Neural crest cell (in vitro differentiated cells): ENCODE measurements around the gene HERC3. TPM values are rescaled to one million over a fixed set of nuclear protein-coding genes. Genes with fewer than 3 reads are reported as not detected.
"Not testable (repeated sequence)": the region's sequence is repeated elsewhere in the genome, so short reads cannot be mapped to it uniquely, and the experiment has no call there.

Experiments
- DNase-seq: peaks from one replicate; pipeline ENCODE4 v3.0.0; 2021; ENCODE audit warnings: low read depth, mixed read lengths, low spot score
- H3K27ac Mint-ChIP-seq: one replicate; pipeline ENCODE4 v1.8.0; 2021; ENCODE audit warnings: mild to moderate bottlenecking, mixed read lengths; ENCODE audit not compliant: unreplicated experiment
- H3K27me3 Mint-ChIP-seq: 2 replicates; pipeline ENCODE4 v1.8.0; 2021; ENCODE audit warnings: low read depth, mild to moderate bottlenecking, mixed read lengths
- H3K36me3 Mint-ChIP-seq: 2 replicates; pipeline ENCODE4 v1.8.0; 2021; ENCODE audit warnings: low read depth, mild to moderate bottlenecking, mixed read lengths
- H3K4me1 Mint-ChIP-seq: 2 replicates; pipeline ENCODE4 v1.8.0; 2021; ENCODE audit warnings: mixed read lengths
- H3K4me3 Mint-ChIP-seq: one replicate; pipeline ENCODE4 v1.8.0; 2021; ENCODE audit warnings: mild to moderate bottlenecking, mixed read lengths
- H3K9me3 Mint-ChIP-seq: 2 replicates; pipeline ENCODE4 v1.8.0; 2021; ENCODE audit warnings: mixed read lengths
- CTCF ChIP-seq: fragments of 200-600 bp; sonication (generic); conservative IDR thresholded peaks from 2 replicates; pipeline ENCODE4 v1.5.0; 2021; ENCODE audit warnings: antibody characterized with exemption, mild to moderate bottlenecking
- total RNA-seq: library from RNA; stranded (reverse); gene quantifications from 2 replicates; pipeline ENCODE4 v1.2.1, GENCODE V29; 2021

The HERC3 gene
- total RNA-seq, 1 donor from 2014 or later, result 6.5 TPM

DNA sequence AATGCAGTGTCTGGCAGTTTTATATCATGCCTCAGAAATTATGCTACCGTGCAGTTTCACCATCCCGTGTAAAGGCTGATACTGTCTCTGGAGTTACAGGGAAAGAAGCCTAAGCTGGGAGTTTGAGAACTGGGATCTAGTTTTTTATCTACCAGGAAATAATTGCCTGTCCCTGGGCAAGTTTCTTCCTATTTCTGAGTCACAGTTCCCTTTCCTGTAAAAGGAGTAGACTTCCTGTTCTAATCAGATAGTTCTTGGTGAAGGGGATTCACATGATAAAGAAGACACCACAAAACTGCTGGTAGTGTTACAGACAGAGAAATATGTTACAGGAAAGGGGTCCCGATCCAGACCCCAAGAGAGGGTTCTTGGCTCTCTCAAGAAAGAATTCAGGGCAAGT, 17.1 kb downstream of the HERC3 start:
- TF ChIP-seq CTCF, result no peak
- no peak overlapping the region for H3K27ac Mint-ChIP-seq
- H3K4me1 Mint-ChIP-seq, result peaks cover 5% of the 10 kb centered on the region

DNA sequence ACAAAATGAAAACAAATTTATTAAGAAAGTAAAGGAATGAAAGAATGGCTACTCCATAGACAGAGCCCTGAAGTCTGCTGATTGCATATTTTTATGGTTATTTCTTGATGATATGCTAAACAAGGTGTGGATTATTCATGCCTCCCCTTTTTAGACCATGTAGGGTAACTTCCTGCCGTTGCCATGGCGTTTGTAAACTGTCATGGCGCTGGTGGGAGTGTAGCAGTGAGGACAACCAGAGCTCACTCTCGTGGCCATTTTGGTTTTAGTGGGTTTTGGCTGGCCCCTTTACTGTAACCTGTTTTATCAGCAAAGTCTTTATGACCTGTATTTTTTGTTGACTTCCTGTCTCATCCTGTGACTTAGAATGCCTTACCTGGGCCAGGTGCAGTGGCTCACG, 17.5 kb downstream of the HERC3 start:
- H3K27ac Mint-ChIP-seq, DNase-seq, H3K4me1 Mint-ChIP-seq, H3K4me3 Mint-ChIP-seq, H3K9me3 Mint-ChIP-seq, H3K27me3 Mint-ChIP-seq: not testable (repeated sequence)
- H3K36me3 Mint-ChIP-seq, result peaks cover 19% of the 10 kb centered on the region

More for the DNA sequence above, 17.1 kb downstream of the HERC3 start:
- no peaks in the 10 kb centered on the region for H3K9me3 Mint-ChIP-seq
- H3K4me3 Mint-ChIP-seq, result no peak overlapping the region
- DNase-seq, result no peak
- H3K36me3 Mint-ChIP-seq, result peaks cover 19% of the 10 kb centered on the region
- no peaks in the 10 kb centered on the region for H3K27me3 Mint-ChIP-seq

- no peaks in the 10 kb centered on the region for H3K27me3 Mint-ChIP-seq
- no peak overlapping the region for H3K4me3 Mint-ChIP-seq
- no peaks in the 10 kb centered on the region for H3K9me3 Mint-ChIP-seq
- peaks cover 5% of the 10 kb centered on the region for H3K4me1 Mint-ChIP-seq
- H3K36me3 Mint-ChIP-seq, result peaks cover 18% of the 10 kb centered on the region
- no peak overlapping the region for H3K27ac Mint-ChIP-seq
- DNase-seq, result no peak
- TF ChIP-seq CTCF, result no peak
Measured at GRCh38 chr4:88610771-88611170, 18.5 kb downstream of the HERC3 start.

DNA sequence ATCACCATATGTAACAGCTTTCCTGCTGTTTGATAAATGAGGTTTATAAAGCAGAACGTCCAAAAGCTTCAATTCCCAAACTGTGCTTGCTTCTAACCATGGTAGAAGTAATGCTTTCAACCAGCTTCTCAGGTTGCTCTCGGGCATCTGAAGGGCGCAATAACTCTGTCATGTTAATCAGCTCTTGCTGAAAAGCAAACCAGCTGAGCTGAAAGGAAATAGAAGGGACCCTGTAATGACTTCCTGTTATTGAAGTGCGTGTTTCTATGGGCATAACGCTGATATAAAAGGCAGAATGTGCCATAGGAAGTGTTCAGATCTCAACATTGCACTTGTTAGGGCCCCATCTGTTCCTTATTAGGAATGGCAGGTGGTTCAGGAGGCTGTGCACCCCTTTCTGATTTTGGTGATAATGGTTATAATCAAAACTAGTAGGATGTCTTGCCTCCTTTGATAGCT, 21.2 kb downstream of the HERC3 start:
- Mint-ChIP-seq H3K27ac (no peak overlapping the region), H3K4me3 (no peak overlapping the region), H3K4me1 (peaks cover 5% of the 10 kb centered on the region), H3K9me3 (no peaks in the 10 kb centered on the region), H3K27me3 (no peaks in the 10 kb centered on the region), H3K36me3 (peaks cover 5% of the 10 kb centered on the region)
- no peak for TF ChIP-seq CTCF
- no peak for DNase-seq

- no peak for TF ChIP-seq CTCF
- Mint-ChIP-seq H3K4me3 (no peak overlapping the region), H3K9me3 (no peaks in the 10 kb centered on the region), H3K4me1 (peaks cover 5% of the 10 kb centered on the region), H3K27me3 (no peaks in the 10 kb centered on the region), H3K27ac (no peak overlapping the region), H3K36me3 (peaks cover 5% of the 10 kb centered on the region)
- DNase-seq, result no peak
Measured at GRCh38 chr4:88614058-88614457, 21.8 kb downstream of the HERC3 start.

- peaks cover 5% of the 10 kb centered on the region for H3K4me1 Mint-ChIP-seq
- no peak overlapping the region for H3K4me3 Mint-ChIP-seq
- H3K9me3 Mint-ChIP-seq, result no peaks in the 10 kb centered on the region
- H3K36me3 Mint-ChIP-seq, result no peaks in the 10 kb centered on the region
- no peak for TF ChIP-seq CTCF
- H3K27me3 Mint-ChIP-seq, result no peaks in the 10 kb centered on the region
- DNase-seq, result no peak
- H3K27ac Mint-ChIP-seq, result no peak overlapping the region
Measured at GRCh38 chr4:88616275-88617150, 24.2 kb downstream of the HERC3 start.
